Cardiac muscle cell (in vitro differentiated cells and primary cell): ENCODE data around the gene NLK. TPM values are rescaled to one million over a fixed set of nuclear protein-coding genes. Genes with fewer than 3 reads are reported as not detected.

ENCODE experiments used
- DNase-seq, 2 donors: peaks; one replicate each; pipeline versions ENCODE4 v3.0.0 to v3.0.0-alpha.2; 2010 to 2017; ENCODE audit warnings: low read depth in 1 of 2, low spot score in 1 of 2
- H3K27ac ChIP-seq: fragments of 200-600 bp; sonication (generic); 2 replicates; pipeline ENCODE4 v1.5.1; 2016
- H3K27me3 ChIP-seq: fragments of 200-600 bp; sonication (generic); 2 replicates; pipeline ENCODE4 v1.6.0; 2016; ENCODE audit warnings: control low read depth
- H3K36me3 ChIP-seq: fragments of 200-600 bp; sonication (generic); 2 replicates; pipeline ENCODE4 v1.5.1; 2016; ENCODE audit warnings: control low read depth
- H3K4me1 ChIP-seq: fragments of 200-600 bp; sonication (generic); 2 replicates; pipeline ENCODE4 v1.8.1; 2017; ENCODE audit warnings: low read depth, mild to moderate bottlenecking, mixed run types
- H3K4me3 ChIP-seq: fragments of 200-600 bp; sonication (generic); 2 replicates; pipeline ENCODE4 v1.5.1; 2016; ENCODE audit warnings: mild to moderate bottlenecking
- H3K9me3 ChIP-seq: fragments of 200-600 bp; sonication (generic); 2 replicates; pipeline ENCODE4 v1.5.1; 2017; ENCODE audit warnings: low read depth, mild to moderate bottlenecking, control low read depth
- CTCF ChIP-seq: IDR thresholded peaks from 2 replicates; pipeline ENCODE4 v1.5.1; 2012; ENCODE audit warnings: low read depth, mild to moderate bottlenecking, low read length
- polyA plus RNA-seq: library from polyadenylated mRNA; unstranded; fragments of >200 nt; fragmentation: Nextera tagmentation; extraction: Ambion mirVana; gene quantifications from 2 replicates; pipeline ENCODE4 v1.2.1, GENCODE V29; 2016
- total RNA-seq: library from RNA; depleted of rRNA; stranded (reverse); fragments of >200 nt; gene quantifications from 2 replicates; pipeline ENCODE4 v1.2.3, GENCODE V29; 2016

NLK gene
- total and polyA plus RNA-seq, 2 experiments from 2014 or later: 11.0 to 22.1 TPM

- H3K36me3 ChIP-seq: peaks cover 7% of the 10 kb centered on the region
- H3K27ac ChIP-seq: no peak overlapping the region
- TF ChIP-seq CTCF: no peak
- no peak overlapping the region for H3K4me3 ChIP-seq
- no peak for DNase-seq
- H3K4me1 ChIP-seq: no peaks in the 10 kb centered on the region
- no peaks in the 10 kb centered on the region for H3K27me3 ChIP-seq
- no peaks in the 10 kb centered on the region for H3K9me3 ChIP-seq
Measured at GRCh38 chr17:28159004-28159403, 116.5 kb downstream of the NLK start.

- no peak for TF ChIP-seq CTCF
- Histone ChIP-seq H3K4me1 (no peaks in the 10 kb centered on the region), H3K36me3 (peaks cover 9% of the 10 kb centered on the region), H3K27ac (no peak overlapping the region), H3K9me3 (no peaks in the 10 kb centered on the region), H3K4me3 (no peak overlapping the region), H3K27me3 (no peaks in the 10 kb centered on the region)
- DNase-seq: no peak
Measured at GRCh38 chr17:28159924-28160323, 117.4 kb downstream of the NLK start.

GRCh38 chr17:28160610-28161009, 118.1 kb downstream of the NLK start:
- no peak overlapping the region for H3K4me3 ChIP-seq
- no peaks in the 10 kb centered on the region for H3K9me3 ChIP-seq
- no peak overlapping the region for H3K27ac ChIP-seq
- no peak for TF ChIP-seq CTCF
- peaks cover 9% of the 10 kb centered on the region for H3K36me3 ChIP-seq
- H3K4me1 ChIP-seq: no peaks in the 10 kb centered on the region
- no peaks in the 10 kb centered on the region for H3K27me3 ChIP-seq
- no peak for DNase-seq

- Histone ChIP-seq H3K4me3 (no peak overlapping the region), H3K36me3 (peaks cover 9% of the 10 kb centered on the region), H3K27me3 (no peaks in the 10 kb centered on the region), H3K4me1 (no peaks in the 10 kb centered on the region), H3K9me3 (no peaks in the 10 kb centered on the region), H3K27ac (no peak overlapping the region)
- no peak for TF ChIP-seq CTCF
- DNase-seq: no peak
Measured at GRCh38 chr17:28161311-28161710, 118.8 kb downstream of the NLK start.

- Histone ChIP-seq H3K36me3 (peaks cover 29% of the 10 kb centered on the region), H3K9me3 (no peaks in the 10 kb centered on the region), H3K27me3 (peaks cover 2% of the 10 kb centered on the region), H3K27ac (no peak overlapping the region), H3K4me3 (no peak overlapping the region), H3K4me1 (no peaks in the 10 kb centered on the region)
- DNase-seq: no peak
- no peak for TF ChIP-seq CTCF
Measured at GRCh38 chr17:28166478-28166877, 124.0 kb downstream of the NLK start.
